ENCODE results near the gene SDK2.
"Not testable (repeated sequence)": the region's sequence is repeated elsewhere in the genome, so short reads cannot be mapped to it uniquely, and the experiment has no call there.

SDK2 gene

DNA sequence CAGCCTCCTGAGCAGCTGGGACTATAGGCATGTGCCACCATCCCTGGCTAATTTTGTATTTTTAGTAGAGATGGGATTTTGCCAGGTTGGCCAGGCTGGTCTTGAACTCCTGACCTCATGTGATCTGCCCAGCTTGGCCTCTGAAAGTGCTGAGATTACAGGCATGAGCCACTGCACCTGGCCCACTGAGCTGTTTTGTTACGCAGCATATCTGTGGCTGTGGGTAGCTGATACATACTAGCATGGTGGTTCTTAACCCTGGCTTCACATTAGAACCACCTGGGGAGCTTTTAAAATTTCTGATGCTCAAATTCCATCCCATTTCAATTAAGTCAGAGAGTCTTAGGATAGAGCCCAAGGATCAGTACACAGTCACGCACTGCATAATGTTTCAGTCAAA, 190.8 kb downstream of the SDK2 start:
- DNase-seq (ENCODE audit: low spot score) = not testable (repeated sequence)

DNA sequence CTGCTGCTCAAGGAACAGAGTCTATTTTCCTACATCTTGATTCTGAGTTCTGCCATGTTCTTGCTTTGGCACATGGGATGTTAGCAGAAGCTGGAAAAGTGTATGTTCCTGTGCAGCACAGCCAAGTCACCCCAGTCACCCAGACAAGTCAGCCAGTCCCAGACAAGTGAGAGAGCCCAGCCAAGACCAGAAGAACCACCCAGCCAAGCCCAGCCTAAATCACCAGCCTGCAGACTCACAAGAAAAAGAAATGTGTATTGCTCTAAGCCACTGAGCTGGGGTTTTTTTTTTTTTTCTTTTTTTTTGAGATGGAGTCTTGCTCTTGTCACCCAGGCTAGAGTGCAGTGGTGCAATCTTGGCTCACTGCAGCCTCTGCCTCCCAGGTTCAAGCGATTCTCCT, 191.2 kb downstream of the SDK2 start:
- no peak for DNase-seq (ENCODE audit: low spot score)

DNA sequence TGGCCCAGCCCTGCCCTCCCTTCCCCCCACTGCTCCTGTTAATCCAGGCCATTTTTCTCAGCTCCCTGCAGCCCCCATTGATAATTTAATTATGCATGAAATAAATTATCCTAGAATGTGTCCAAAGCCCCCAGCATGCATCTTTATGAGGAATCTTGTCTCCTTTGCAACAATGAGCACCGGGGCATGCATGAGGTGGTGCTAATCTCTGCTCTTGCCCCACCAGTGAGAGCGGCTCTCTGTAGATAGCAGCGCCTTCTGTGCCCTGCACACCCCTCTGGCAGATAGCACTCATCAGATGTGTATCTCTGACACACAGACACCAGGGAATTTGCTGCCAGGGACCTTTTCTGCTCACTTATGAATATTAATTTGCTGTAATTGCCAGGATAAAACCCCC, 192.2 kb downstream of the SDK2 start:
- DNase-seq (ENCODE audit: low spot score) = no peak

DNA sequence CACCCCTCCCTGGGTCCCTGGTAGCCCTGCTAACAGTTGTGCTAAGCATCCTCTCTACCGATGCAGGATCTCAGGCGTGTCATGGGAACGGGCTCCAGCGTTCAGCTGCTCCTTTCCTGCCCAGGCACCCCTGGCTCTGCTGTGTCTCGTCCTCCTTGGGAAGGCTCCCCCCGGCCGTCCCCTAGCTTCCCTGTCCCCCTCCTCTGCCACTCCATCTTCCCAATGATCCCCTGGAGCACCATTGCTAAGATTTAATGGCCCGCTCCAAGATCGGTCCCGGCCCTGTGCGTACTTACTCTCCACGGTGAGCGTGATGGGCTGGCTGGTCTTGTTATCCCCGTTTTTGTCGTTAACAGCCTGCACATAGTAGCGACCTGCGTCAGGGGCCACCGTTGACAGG, 196.9 kb downstream of the SDK2 start:
- DNase-seq (ENCODE audit: low spot score) = no peak

DNA sequence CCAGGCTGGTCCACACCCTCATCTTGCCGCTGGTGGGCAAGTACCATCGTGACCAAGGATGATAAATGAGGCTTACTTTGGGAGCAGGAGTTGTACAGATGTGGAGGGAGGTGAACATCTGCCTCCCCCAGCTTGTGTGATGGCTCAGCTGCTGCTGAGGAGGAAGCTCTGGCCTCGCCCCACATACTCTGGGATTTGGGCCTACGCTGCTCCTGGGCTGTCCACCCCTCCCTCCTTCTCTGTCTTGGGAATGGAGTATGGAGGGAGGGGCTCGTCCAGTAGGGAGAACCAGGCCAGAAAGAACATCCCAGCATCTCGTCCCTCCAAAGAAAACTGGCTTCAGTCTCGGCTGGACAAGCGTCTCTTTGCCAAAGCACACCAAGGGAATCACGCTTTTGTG, 197.6 kb downstream of the SDK2 start:
- no peak for DNase-seq (ENCODE audit: low spot score)

DNA sequence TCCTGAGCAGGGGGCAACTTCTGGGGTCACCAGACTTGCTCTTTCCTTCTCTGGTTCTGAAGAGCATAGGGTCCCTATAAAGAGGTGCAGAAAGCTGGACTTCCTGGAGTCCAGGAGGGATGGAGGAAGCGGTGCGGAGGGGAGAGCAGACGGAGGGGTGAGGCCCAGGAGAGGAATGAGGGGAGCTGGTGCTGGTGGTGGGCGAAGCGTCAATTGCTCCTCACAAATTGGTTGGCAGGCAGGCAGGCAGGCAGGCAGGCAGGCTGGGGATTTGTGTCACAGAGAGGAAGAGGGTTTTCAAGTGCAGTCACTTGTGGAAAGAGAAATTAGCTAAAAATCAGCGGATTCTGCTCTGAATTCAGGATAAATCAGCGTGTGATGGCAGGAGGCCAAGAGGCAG, 198.8 kb downstream of the SDK2 start:
- DNase-seq (ENCODE audit: low spot score) = no peak

DNA sequence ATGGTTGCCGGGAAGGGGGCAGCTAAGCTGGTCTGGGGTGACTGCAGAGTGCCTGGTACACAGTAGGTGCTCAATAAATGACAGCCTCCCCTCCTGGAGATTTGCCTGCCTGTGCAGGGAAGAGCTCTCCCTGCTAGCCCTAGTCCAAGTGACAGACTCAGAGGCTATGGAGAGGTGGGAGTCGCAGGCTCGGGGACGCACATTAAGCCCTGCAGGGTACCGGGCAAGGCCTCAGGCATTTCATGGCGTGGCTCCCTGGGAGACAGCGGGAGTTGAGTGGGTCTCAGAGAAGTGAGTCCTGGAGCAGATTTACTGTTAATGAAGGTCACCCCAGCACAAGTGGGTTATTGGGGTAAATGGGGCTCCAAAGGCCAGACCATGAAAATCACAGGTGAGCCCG, 200.2 kb downstream of the SDK2 start:
- DNase-seq (ENCODE audit: low spot score) = no peak

DNA sequence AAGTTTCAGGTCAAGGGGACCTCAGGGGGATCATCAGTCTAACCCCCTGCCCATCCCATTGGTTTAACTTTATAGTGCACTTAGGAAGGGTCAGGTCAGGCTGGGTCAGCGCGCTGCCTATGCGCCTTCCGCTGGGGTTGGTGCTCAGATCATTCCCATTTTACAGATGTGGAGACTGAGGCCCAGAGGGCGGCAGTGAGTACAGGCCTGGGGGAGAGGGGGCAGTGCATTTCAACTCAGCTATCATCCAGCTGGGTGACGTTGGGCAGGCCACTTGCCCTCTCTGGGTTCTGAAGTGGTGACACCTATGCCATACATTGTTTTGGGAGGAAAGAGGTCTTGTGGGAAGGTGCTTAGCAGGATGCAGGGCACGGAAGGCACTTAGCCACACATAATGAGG, 204.6 kb downstream of the SDK2 start:
- DNase-seq (ENCODE audit: low spot score) = no peak

DNA sequence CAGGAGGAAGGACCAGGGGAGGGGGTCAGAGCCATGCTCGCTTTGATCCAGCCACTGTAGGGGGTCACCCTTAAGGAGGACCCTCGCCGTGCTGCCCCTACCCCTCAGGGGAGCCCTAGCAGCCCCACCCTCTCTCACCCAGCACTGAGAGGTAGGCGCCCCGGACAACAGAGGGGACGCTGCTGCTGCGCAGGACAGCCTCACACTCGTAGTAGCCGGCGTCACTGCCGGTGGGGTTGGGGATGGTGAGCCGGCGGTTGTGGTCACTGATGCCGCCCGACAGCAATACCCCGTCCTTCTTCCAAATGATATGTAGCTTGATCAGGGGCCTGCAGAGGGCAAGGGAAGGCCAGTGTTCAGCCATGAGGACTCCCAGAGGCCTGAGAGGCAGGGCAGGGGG, 206.4 kb downstream of the SDK2 start:
- DNase-seq (ENCODE audit: low spot score) = no peak

DNA sequence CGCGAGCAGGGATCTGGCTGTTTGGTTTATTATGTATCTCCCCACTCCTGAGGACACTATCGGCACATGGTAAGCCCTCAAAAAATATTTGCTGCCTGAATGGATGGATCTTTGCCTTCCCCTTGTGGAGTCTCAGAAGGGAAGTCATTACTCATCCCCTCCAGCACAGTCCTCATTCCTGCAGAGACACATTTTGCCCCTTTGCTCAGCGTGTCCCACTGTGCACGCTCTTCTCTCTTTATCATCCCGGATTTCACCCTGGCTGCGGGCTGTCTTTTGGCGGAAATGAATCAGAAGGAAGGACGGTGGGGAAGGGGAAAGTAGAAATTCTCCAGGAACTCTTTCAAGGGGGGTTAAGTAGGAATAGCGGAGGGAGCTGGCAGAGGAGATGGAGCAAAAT, 207.3 kb downstream of the SDK2 start:
- no peak for DNase-seq (ENCODE audit: low spot score)

DNA sequence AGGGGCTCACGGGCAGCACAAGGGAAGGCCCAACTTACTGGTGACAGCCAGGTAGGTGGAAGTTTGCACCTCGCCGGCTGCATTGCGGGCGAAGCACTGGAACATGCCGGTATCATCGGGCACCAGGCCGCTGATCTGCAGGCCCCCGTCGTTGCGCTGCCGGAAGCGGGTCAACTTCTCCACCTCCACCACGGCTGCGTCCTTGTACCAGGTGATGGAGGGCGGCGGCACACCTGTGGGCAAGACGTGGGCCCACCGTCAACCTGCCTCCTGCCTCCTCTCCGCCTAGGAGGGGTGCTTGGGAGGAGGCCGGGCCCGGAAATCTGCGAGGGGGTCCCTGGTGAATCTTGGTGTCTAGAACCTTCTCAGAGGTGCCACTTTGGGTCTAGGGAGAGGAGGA, 208.8 kb downstream of the SDK2 start:
- no peak for DNase-seq (ENCODE audit: low spot score)

DNA sequence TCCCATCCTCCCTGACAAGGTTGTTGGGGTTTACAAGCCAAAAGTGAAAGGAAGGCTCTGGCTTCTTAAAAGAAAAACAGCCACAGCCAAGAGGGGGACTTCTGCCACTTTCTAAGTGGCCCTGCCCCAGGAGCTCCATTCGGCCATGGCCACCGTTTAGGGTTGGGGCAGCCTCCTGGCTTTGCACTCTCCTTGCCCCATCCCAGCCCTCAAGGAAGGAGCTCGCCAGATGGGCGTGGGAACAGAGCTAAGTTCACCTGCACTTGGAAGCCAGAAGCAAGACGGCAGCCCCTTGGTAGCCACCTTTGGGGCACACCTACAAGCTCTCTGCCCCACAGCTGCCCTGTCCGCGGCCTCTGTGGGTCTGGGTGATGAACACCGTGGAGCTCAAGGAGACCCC, 210.1 kb downstream of the SDK2 start:
- DNase-seq (ENCODE audit: low spot score) = no peak

DNA sequence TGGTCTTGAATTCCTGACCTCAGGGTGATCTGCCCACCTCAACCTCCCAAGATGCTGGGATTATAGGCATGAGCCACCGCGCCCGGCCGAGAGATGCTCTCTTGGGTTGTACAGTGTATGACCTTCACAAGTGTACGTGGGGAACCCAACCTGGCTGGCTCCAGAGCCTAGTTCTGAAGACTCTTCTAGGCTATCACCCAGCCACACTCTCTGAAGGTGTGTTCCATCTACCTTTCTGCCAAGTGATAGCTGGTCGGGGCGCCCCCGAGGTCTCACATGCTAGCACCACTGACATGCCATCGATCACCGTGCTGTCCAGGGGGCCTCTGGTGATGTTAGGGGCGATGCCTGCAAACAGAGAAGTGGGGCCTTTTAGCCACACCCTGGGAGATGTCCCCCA, 210.7 kb downstream of the SDK2 start:
- DNase-seq (ENCODE audit: low spot score) = no peak

DNA sequence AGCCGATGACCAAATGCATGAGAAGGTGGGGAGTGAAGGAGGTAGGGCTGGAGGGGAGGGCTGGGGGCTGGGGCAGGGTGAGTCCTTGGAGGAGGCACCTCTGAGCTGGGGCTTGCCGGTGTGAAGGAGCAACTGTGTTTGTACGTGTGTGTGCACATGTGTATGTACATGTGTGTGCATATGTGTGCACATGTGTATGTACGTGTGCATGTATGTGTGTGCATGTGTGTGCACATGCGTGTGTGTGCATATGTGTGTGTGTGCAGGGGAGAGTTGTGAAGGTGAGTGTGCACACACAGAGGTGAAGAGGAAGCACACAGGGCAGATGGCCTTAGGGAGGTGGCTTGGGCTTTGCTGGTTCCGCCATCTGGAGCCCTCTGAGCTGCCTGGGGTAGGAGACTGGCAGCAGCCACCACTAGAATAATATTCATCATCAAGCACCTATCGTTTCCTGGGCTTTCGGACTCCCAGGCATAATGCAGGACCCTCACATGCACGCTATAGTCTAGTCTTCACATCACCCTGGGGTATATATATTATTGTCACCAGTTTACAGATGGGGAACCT, 211.5 kb downstream of the SDK2 start:
- DNase-seq (ENCODE audit: low spot score) = no peak

DNA sequence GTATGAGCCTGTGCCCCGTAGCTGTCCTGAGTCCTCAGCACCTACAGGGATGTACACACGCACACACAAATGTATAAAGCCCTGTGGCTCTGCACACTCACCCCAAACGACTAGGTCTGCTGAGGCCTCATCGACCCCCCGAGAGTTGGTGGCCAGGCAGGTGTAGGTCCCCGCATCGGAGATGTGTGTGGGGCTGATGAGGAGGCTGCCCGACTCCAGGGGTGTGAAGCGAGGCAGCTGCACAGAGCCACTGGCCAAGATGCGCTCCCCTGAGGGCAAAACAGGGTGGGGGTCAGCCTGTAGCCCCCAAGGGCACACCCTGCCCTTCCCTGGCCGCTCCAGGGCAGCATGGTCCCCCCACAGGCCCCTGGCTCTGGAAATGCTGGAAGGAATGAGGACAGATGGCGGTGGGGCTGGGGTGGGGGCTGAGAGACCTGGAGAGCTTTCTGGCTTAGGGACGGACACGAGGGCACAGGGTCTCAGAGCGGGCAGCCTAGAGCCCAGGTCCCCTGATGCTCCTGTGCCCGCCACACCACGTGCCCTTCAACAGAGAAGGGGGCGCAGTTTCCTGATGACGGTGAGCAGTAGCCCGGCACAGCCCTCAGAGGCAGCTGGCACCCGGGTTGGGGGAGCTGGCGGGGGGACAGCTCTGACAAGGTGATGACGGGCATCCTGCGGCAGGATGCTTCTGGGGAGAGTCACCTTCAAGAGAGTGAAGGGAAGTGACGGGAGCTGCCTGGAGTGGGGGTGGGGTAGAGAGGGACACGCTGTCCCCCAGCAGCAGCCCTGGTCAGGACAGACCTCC, 212.6 kb downstream of the SDK2 start:
- no peak for DNase-seq (ENCODE audit: low spot score)

DNA sequence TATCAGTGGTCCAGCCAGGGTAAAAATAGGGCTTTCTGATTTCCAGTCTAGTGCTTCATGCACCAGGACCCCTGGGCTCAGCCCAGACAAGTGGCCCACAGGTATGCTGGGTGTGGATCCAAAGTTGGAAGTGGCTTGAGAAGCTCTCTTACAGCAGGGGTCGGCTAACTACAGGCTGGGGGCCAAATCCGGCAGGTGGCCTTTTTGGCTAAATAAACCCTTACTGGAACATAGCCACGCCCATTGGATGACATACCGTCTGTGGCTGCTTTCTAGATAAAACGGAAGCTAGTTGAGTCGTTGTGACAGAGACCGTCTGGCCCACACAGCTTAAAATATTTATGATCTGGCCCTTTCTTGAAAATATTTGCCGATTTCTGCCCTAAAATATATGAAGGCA, 213.4 kb downstream of the SDK2 start:
- no peak for DNase-seq (ENCODE audit: low spot score)

DNA sequence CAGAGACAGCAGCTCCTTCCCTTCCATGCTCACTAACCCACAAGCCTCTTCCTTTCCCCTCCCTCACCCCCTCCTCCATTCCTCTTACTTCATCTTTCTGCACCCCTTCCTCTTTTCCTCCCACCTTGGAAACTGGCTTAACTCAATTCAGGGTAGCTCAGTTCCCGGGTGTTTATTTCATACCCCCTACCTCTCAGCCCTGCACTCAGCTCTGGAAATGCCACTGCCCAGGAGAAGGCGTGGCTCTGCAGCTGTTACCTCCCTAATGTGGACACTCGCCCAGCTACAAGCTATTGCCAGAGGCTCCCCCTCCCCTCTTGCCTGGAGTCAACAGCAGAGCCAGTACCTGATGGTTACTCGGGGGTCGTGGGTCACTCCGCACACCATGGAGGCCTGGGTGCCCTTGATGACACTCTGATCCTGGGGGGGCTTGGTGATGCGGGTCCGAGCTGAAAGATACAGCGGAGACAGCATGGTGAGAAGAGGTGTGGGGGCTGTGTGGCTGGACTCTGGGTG, 214.0 kb downstream of the SDK2 start:
- no peak for DNase-seq (ENCODE audit: low spot score)

DNA sequence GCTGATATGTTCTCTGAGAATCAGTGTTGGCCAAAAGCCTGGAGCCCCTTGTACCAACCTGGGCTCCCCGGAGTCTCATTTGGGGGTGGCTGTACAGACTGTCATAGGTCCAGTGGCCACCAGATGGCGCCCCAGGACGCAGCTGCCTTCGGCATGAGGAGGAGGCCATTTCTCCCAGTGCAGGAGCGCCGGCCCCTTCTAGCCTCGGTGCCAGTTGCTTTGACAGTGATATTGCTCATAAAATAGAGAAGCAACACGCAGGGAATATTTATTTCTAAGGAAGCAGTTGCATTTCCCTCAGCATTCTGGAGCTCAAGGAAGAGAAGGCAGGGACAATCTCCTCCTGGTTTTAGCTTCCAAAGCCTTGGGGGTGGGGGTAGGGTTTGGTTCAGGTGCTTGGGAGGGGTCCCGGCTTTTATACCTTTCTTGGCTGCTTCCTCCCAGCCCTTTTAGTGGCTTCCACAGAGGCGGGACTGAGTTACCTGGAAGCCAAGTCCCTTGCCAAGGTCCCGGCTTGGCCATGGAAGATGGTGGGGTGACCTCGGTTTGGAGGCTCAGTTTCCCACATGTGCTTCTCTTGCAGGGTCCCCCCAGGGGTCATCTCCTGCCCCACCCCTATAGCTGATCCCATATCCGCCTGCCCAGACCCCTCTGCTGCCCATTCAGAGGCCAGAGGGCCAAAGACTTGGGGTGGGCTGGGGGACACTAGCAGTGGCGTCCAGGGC, 214.6 kb downstream of the SDK2 start:
- peak; percentile 91 for DNase-seq (ENCODE audit: low spot score)

DNA sequence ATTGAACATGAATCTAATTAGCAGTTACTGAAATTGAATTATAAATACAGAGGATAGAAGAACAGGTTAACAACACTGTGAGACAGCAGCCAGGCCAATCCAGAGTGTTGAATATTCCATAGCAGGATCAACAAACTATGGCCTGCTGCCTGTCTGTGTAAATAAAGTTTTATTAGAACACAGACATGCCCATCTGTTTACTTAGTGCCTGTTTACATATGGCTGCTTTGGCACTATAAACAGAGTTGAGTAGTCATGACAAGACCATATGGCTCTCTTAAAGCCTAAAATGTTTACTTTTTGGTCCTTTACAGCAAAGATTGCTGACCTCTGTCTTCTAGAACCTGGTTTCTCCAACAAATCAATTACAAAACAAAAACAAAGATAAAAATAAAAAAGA, 217.0 kb downstream of the SDK2 start:
- DNase-seq (ENCODE audit: low spot score) = no peak

DNA sequence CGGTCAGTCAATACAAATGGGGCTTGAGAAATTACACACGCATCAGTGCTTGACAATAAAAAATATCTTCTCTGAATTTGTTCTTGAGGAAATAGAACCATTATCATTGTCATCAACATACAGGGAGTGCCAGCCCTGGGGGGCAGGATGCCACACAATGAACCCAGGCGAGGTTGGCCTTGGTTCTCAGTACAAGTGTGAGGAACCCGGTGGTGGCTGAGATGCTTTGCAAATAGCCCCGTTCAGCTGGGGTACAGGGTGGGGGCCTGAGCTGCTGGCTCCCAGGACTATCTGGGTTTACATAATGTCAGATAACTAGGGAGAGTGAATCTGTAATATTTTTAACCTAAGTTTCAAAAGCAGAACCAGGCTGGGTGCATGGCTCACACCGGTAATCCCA, 219.7 kb downstream of the SDK2 start:
- DNase-seq (ENCODE audit: low spot score) = no peak

DNA sequence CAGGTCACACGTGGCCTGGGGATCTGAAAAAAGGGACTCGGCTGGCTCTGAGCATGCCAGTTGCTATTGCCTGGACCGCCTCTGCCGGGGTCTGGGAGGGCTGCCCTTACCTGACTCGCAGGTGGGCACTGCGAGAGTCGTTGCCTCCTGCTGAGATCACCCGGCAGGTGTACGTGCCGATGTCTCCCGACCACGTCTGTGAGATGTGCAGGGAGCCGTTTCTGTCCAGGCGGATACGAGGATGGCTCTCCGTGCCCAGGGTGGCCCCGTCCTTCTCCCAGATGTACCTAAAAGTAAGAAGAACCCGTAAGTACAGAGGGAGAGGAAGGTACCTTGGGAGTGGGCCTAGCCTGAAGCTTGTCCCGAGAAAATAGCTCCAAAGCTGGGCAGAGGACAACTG, 220.4 kb downstream of the SDK2 start:
- no peak for DNase-seq (ENCODE audit: low spot score)

DNA sequence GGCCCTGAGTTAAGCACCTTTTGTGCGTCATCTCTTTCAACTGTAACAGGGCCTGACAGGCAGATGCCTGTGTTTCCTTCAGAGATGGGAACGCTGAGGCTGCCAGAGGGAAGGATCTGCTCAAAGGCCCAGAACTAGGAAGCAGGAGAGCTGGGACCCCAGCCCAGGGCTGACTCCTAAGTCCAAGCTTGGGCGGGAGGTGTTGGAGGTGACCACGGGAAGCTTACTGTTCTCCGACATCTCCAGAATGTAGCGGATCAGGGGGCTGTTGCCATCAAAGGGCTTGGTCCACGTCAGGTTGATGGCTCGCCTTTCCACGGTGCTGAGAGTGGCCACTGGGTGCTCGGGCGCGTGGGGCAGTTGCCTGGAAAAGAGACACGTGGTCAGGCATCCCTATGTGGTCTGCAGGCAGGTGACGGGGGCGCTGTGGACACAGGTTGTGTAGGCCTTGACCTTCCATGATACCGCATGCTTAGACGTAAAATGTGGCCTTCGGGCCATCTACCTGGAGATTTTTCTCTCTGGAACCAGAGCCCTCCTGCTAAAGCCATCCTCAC, 221.0 kb downstream of the SDK2 start:
- no peak for DNase-seq (ENCODE audit: low spot score)

DNA sequence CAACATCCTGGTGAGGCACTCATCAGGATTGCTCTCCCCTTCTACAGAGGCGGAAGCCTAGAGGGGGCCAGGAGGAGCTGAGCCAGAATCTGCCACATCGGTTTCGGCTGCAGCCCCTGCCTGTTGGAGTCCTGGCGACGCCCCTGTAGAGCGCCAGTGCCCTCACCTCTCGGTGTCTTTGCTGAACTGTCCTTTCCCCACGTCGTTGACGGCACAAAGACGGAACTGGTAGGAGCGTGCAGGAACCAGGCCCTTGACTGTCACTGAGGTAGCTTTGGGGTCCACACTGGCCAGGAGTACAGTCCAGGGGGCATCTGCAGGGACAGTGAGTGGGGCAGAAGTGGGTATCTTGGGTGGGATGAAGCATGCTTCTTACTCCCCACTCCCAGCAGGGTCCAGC, 222.1 kb downstream of the SDK2 start:
- DNase-seq (ENCODE audit: low spot score) = no peak

Data from hepatic stellate cell (primary cell).